GM23338 (cell line): ENCODE measurements around the gene RSPH1. TPM values are rescaled to one million over a fixed set of nuclear protein-coding genes. Genes with fewer than 3 reads are reported as not detected.

Source experiments
- ATAC-seq: fragments of 200-7000 bp; cut with Tn5 transposase; 3 replicates; pipeline ENCODE4 v1.9.1; 2020
- DNase-seq: peaks from one replicate; pipeline ENCODE4 v3.0.0-alpha.2; 2015; ENCODE audit warnings: low spot score
- H2AFZ ChIP-seq: fragments of 200-600 bp; sonication (generic); 2 replicates; pipeline ENCODE4 v1.8.0; 2016; ENCODE audit warnings: antibody characterized with exemption, mild to moderate bottlenecking, moderate library complexity
- H3F3A ChIP-seq: fragments of 200-600 bp; sonication (generic); replicated peaks from 2 replicates; pipeline ENCODE4 v1.8.0; 2017; ENCODE audit warnings: antibody characterized with exemption, mixed run types, low read depth
- H3K27ac ChIP-seq: fragments of 200-600 bp; sonication (generic); 2 replicates; pipeline ENCODE4 v1.6.1; 2016; ENCODE audit warnings: low read depth
- H3K27me3 ChIP-seq: fragments of 200-600 bp; sonication (generic); 2 replicates; pipeline ENCODE4 v1.8.0; 2016; ENCODE audit warnings: mild to moderate bottlenecking, mixed run types, moderate library complexity; ENCODE audit not compliant: insufficient read depth
- H3K36me3 ChIP-seq: fragments of 200-600 bp; sonication (generic); 2 replicates; pipeline ENCODE4 v1.8.0; 2016; ENCODE audit warnings: mild to moderate bottlenecking; ENCODE audit not compliant: insufficient read depth
- H3K4me1 ChIP-seq: fragments of 200-600 bp; sonication (generic); 2 replicates; pipeline ENCODE4 v1.8.0; 2016; ENCODE audit warnings: mild to moderate bottlenecking, moderate library complexity; ENCODE audit not compliant: insufficient read depth
- H3K4me2 ChIP-seq: fragments of 200-600 bp; sonication (generic); 2 replicates; pipeline ENCODE4 v1.7.1; 2017; ENCODE audit warnings: mixed run types
- H3K4me3 ChIP-seq: fragments of 200-600 bp; sonication (generic); 2 replicates; pipeline ENCODE4 v1.6.1; 2016; ENCODE audit warnings: mixed run types
- H3K79me2 ChIP-seq: fragments of 200-600 bp; sonication (generic); replicated peaks from 2 replicates; pipeline ENCODE4 v1.8.0; 2017; ENCODE audit warnings: mild to moderate bottlenecking; ENCODE audit not compliant: insufficient read depth
- H3K9me2 ChIP-seq: fragments of 200-600 bp; sonication (generic); 2 replicates; pipeline ENCODE4 v1.8.0; 2017; ENCODE audit not compliant: insufficient read depth
- H4K20me1 ChIP-seq: fragments of 200-600 bp; sonication (generic); replicated peaks from 2 replicates; pipeline ENCODE4 v1.8.0; 2017; ENCODE audit warnings: mild to moderate bottlenecking; ENCODE audit not compliant: insufficient read depth
- H3K27ac Mint-ChIP-seq: 2 replicates; pipeline ENCODE4 v1.8.0; 2020; ENCODE audit warnings: inconsistent platforms, mild to moderate bottlenecking, moderate library complexity, mixed read lengths
- H3K27me3 Mint-ChIP-seq: 3 replicates; pipeline ENCODE4 v1.8.0; 2022; ENCODE audit warnings: low read depth, mild to moderate bottlenecking, moderate library complexity, mixed read lengths, inconsistent platforms; ENCODE audit not compliant: insufficient read depth, poor library complexity
- H3K36me3 Mint-ChIP-seq: 3 replicates; pipeline ENCODE4 v1.8.0; 2021; ENCODE audit warnings: low read depth, mild to moderate bottlenecking, inconsistent platforms, moderate library complexity, mixed read lengths
- H3K4me1 Mint-ChIP-seq: 3 replicates; pipeline ENCODE4 v1.8.0; 2020; ENCODE audit warnings: mild to moderate bottlenecking, inconsistent platforms, mixed read lengths
- H3K4me3 Mint-ChIP-seq: 3 replicates; pipeline ENCODE4 v1.8.0; 2021; ENCODE audit warnings: moderate library complexity, mild to moderate bottlenecking, inconsistent platforms, mixed read lengths
- H3K9me3 Mint-ChIP-seq: 3 replicates; pipeline ENCODE4 v1.8.0; 2020; ENCODE audit warnings: moderate library complexity, mild to moderate bottlenecking, inconsistent platforms, mixed read lengths
- CREB1 ChIP-seq: fragments of 250-450 bp; sonication (Bioruptor Pico); IDR thresholded peaks from 2 replicates; pipeline ENCODE4 v1.5.0; 2020; ENCODE audit warnings: low read depth, mild to moderate bottlenecking, moderate library complexity
- CTCF ChIP-seq, 2 experiments: fragments of 200-600 bp in 1 of 2; sonication (generic) in 1 of 2; conservative IDR thresholded peaks; 2 replicates each; pipeline versions ENCODE4 v1.5.1 to v1.6.1; 2016 to 2017; ENCODE audit warnings: antibody characterized with exemption in 2 of 2, low read depth in 2 of 2, mild to moderate bottlenecking in 2 of 2, moderate library complexity in 1 of 2
- ETS1 ChIP-seq: IDR thresholded peaks from 2 replicates; pipeline ENCODE4 v1.6.1; 2016; ENCODE audit warnings: antibody characterized with exemption
- EZH2 ChIP-seq: fragments of 200-600 bp; sonication (generic); IDR thresholded peaks from one replicate; pipeline ENCODE4 v1.8.0; 2017; ENCODE audit warnings: antibody characterized with exemption, mild to moderate bottlenecking, low read depth; ENCODE audit not compliant: unreplicated experiment
- EZH2phosphoT487 ChIP-seq: fragments of 200-600 bp; sonication (generic); IDR thresholded peaks from one replicate; pipeline ENCODE4 v1.8.1; 2018; ENCODE audit warnings: antibody characterized with exemption; ENCODE audit not compliant: unreplicated experiment
- NANOG ChIP-seq: IDR thresholded peaks from 2 replicates; pipeline ENCODE4 v1.6.1; 2016; ENCODE audit warnings: antibody characterized with exemption, borderline replicate concordance
- POLR2AphosphoS5 ChIP-seq: IDR thresholded peaks from 2 replicates; pipeline ENCODE4 v1.6.1; 2016; ENCODE audit warnings: antibody characterized with exemption, low read depth
- REST ChIP-seq: IDR thresholded peaks from one replicate; pipeline ENCODE4 v1.6.1; 2018; ENCODE audit warnings: antibody characterized with exemption; ENCODE audit not compliant: unreplicated experiment
- STAT1 ChIP-seq: IDR thresholded peaks from one replicate; pipeline ENCODE4 v1.6.1; 2016; ENCODE audit warnings: antibody characterized with exemption; ENCODE audit not compliant: unreplicated experiment
- ZNF114 ChIP-seq: fragments of 250-450 bp; sonication (Bioruptor Pico); IDR thresholded peaks from 2 replicates; pipeline ENCODE4 v1.5.0; 2020; ENCODE audit warnings: mild to moderate bottlenecking, moderate library complexity
- ZNF331 ChIP-seq: fragments of 250-450 bp; sonication (Bioruptor Pico); IDR thresholded peaks from 2 replicates; pipeline ENCODE4 v1.5.0; 2020; ENCODE audit warnings: low read depth, mild to moderate bottlenecking, moderate library complexity
- ZNF462 ChIP-seq: fragments of 250-450 bp; sonication (Bioruptor Pico); IDR thresholded peaks from 2 replicates; pipeline ENCODE4 v1.5.0; 2020; ENCODE audit warnings: mild to moderate bottlenecking, moderate library complexity
- polyA plus RNA-seq: library from polyadenylated mRNA; unstranded; fragments of >200 nt; fragmentation: Nextera tagmentation; extraction: Ambion mirVana; gene quantifications from 2 replicates; pipeline ENCODE4 v1.2.1, GENCODE V29; 2016
- total RNA-seq: library from RNA; depleted of rRNA; stranded (reverse); fragments of >200 nt; shearing (Covaris generic); gene quantifications from 2 replicates; pipeline ENCODE4 v1.2.3, GENCODE V29; 2014

Gene RSPH1
- total and polyA plus RNA-seq, 2 experiments from 2014 or later = 0.23 TPM; not detected in 1

GRCh38 chr21:42459546-42460215 lies 36.3 kb downstream of the RSPH1 start (continued):
- TF ChIP-seq CREB1 (CRISPR knock-in tag) = no peak
- TF ChIP-seq EZH2phosphoT487 = no peak
- TF ChIP-seq CTCF (conservative IDR thresholded peaks at IDR 0.05; ENCODE audit: low read depth in 2 of 2) = no peak
- TF ChIP-seq NANOG = no peak

GRCh38 chr21:42459082-42459460 lies 37.0 kb downstream of the RSPH1 start:
- Histone ChIP-seq H3K4me3 (no peak overlapping the region), H3K27me3 (no peaks in the 10 kb centered on the region), H4K20me1 (no peaks in the 10 kb centered on the region), H3K9me2 (peaks cover 5% of the 10 kb centered on the region; the same call in 1 of the 2 replicates), H3K36me3 (no peaks in the 10 kb centered on the region), H3K4me1 (peaks cover 18% of the 10 kb centered on the region), H3K27ac (no peak overlapping the region), H3F3A (no peaks in the 10 kb centered on the region), H3K79me2 (no peaks in the 10 kb centered on the region), H2AFZ (no peak overlapping the region), H3K4me2 (no peak overlapping the region)
- H3K4me1 Mint-ChIP-seq = peaks cover 32% of the 10 kb centered on the region
- DNase-seq = no peak
- H3K27me3 Mint-ChIP-seq = peaks cover 7% of the 10 kb centered on the region
- no peak overlapping the region for H3K27ac Mint-ChIP-seq
- peaks cover 19% of the 10 kb centered on the region for H3K9me3 Mint-ChIP-seq
- H3K36me3 Mint-ChIP-seq = peaks cover 7% of the 10 kb centered on the region; the same call in 2 of the 3 replicates
- no peak overlapping the region for H3K4me3 Mint-ChIP-seq
- no peak for ATAC-seq
- TF ChIP-seq ETS1 (no peak), REST (no peak), STAT1 (no peak), EZH2phosphoT487 (no peak), ZNF114 (no peak), ZNF462 (CRISPR knock-in tag) (no peak), NANOG (no peak), POLR2AphosphoS5 (no peak), EZH2 (no peak), ZNF331 (CRISPR knock-in tag) (no peak)
